WTC11 (cell line): ENCODE measurements around the gene SAP30BP. TPM values are rescaled to one million over a fixed set of nuclear protein-coding genes. Genes with fewer than 3 reads are reported as not detected.

ENCODE experiments used
- ATAC-seq: fragments of 200-7000 bp; cut with Tn5 transposase; 2 replicates; pipeline ENCODE4 v1.10.0; 2021; ENCODE audit warnings: mild to moderate bottlenecking, moderate library complexity
- CTCF ChIA-PET: fragments of 300-600 bp; sonication (Branson Sonifier 250); formaldehyde crosslinking; loops from one replicate; lab custom pipeline; 2021; ENCODE audit warnings: antibody characterized with exemption; lab: Charles Lee
- POLR2A ChIA-PET: fragments of 350-600 bp; sonication (Branson Sonifier 250); formaldehyde crosslinking; loops from one replicate; lab custom pipeline; 2021; ENCODE audit warnings: antibody characterized with exemption; lab: Charles Lee
- DNase-seq: peaks from one replicate; pipeline ENCODE4 v3.0.0; 2021; ENCODE audit warnings: low spot score
- H3K27ac Mint-ChIP-seq: 2 replicates; pipeline ENCODE4 v1.8.0; 2021; ENCODE audit warnings: mixed read lengths
- H3K27me3 Mint-ChIP-seq: 2 replicates; pipeline ENCODE4 v1.8.0; 2021; ENCODE audit warnings: low read depth, mild to moderate bottlenecking, moderate library complexity, mixed read lengths
- H3K36me3 Mint-ChIP-seq: 2 replicates; pipeline ENCODE4 v1.8.0; 2021; ENCODE audit warnings: mixed read lengths
- H3K4me1 Mint-ChIP-seq: 2 replicates; pipeline ENCODE4 v1.8.0; 2022; ENCODE audit warnings: mixed read lengths
- H3K4me3 Mint-ChIP-seq: 2 replicates; pipeline ENCODE4 v1.8.0; 2021; ENCODE audit warnings: mild to moderate bottlenecking, moderate library complexity, mixed read lengths
- H3K9me3 Mint-ChIP-seq: 2 replicates; pipeline ENCODE4 v1.8.0; 2021; ENCODE audit warnings: mixed read lengths
- ATF2 ChIP-seq: sonication (generic); formaldehyde crosslinking; IDR thresholded peaks from 2 replicates; pipeline ENCODE4 v1.8.1; 2022; ENCODE audit warnings: low read depth, missing genetic modification reagents, borderline replicate concordance
- CTCF ChIP-seq: fragments of 200-600 bp; IDR thresholded peaks from 2 replicates; pipeline ENCODE4 v1.8.0; 2022; ENCODE audit warnings: antibody characterized with exemption
- E2F1 ChIP-seq: sonication (generic); formaldehyde crosslinking; IDR thresholded peaks from 2 replicates; pipeline ENCODE4 v1.8.0; 2022; ENCODE audit warnings: mild to moderate bottlenecking, missing genetic modification reagents
- ESRRA ChIP-seq: sonication (generic); formaldehyde crosslinking; IDR thresholded peaks from 2 replicates; pipeline ENCODE4 v1.8.1; 2022; ENCODE audit warnings: mild to moderate bottlenecking, missing genetic modification reagents, borderline replicate concordance
- GTF2I ChIP-seq: fragments of 250-450 bp; sonication (Bioruptor Pico); conservative IDR thresholded peaks from 2 replicates; pipeline ENCODE4 v1.4.0; 2021; ENCODE audit warnings: mild to moderate bottlenecking
- HMGA2 ChIP-seq: fragments of 250-450 bp; sonication (Bioruptor Pico); IDR thresholded peaks from 2 replicates; pipeline ENCODE4 v1.4.0; 2021; ENCODE audit warnings: mild to moderate bottlenecking, moderate library complexity
- KAT7 ChIP-seq: sonication (generic); formaldehyde crosslinking; IDR thresholded peaks from 2 replicates; pipeline ENCODE4 v1.8.1; 2023; ENCODE audit warnings: missing genetic modification reagents, mild to moderate bottlenecking, borderline replicate concordance
- MLX ChIP-seq: sonication (generic); formaldehyde crosslinking; IDR thresholded peaks from 2 replicates; pipeline ENCODE4 v1.8.1; 2023; ENCODE audit warnings: mild to moderate bottlenecking, missing genetic modification reagents, moderate library complexity
- NR2C2 ChIP-seq: sonication (generic); formaldehyde crosslinking; IDR thresholded peaks from 2 replicates; pipeline ENCODE4 v1.8.0; 2022; ENCODE audit warnings: mild to moderate bottlenecking, missing genetic modification reagents
- NR3C1 ChIP-seq: sonication (generic); formaldehyde crosslinking; conservative IDR thresholded peaks from 2 replicates; pipeline ENCODE4 v1.8.1; 2023; ENCODE audit warnings: low read depth, mild to moderate bottlenecking, missing genetic modification reagents
- OVOL2 ChIP-seq: fragments of 250-450 bp; sonication (Bioruptor Pico); IDR thresholded peaks from 2 replicates; pipeline ENCODE4 v1.9.0; 2021; ENCODE audit warnings: mild to moderate bottlenecking, borderline replicate concordance
- PRRX2 ChIP-seq: fragments of 250-450 bp; sonication (Bioruptor Pico); IDR thresholded peaks from 2 replicates; pipeline ENCODE4 v1.8.0; 2021; ENCODE audit warnings: mild to moderate bottlenecking
- SOX15 ChIP-seq: fragments of 250-450 bp; sonication (Bioruptor Pico); IDR thresholded peaks from 2 replicates; pipeline ENCODE4 v1.9.0; 2021; ENCODE audit warnings: mild to moderate bottlenecking
- USF2 ChIP-seq: sonication (generic); formaldehyde crosslinking; IDR thresholded peaks from 2 replicates; pipeline ENCODE4 v1.8.1; 2023; ENCODE audit warnings: mild to moderate bottlenecking, missing genetic modification reagents, moderate library complexity
- ZBTB21 ChIP-seq: sonication (generic); formaldehyde crosslinking; IDR thresholded peaks from 2 replicates; pipeline ENCODE4 v1.8.1; 2023; ENCODE audit warnings: mild to moderate bottlenecking, missing genetic modification reagents, borderline replicate concordance
- ZBTB43 ChIP-seq: sonication (generic); formaldehyde crosslinking; IDR thresholded peaks from 2 replicates; pipeline ENCODE4 v1.8.1; 2023; ENCODE audit warnings: mild to moderate bottlenecking, missing genetic modification reagents
- ZNF317 ChIP-seq: sonication (generic); formaldehyde crosslinking; IDR thresholded peaks from 2 replicates; pipeline ENCODE4 v1.8.1; 2023; ENCODE audit warnings: low read depth, mild to moderate bottlenecking, moderate library complexity, missing genetic modification reagents, borderline replicate concordance
- ZNF423 ChIP-seq: fragments of 250-450 bp; sonication (Bioruptor Pico); IDR thresholded peaks from 2 replicates; pipeline ENCODE4 v2.1.2; 2022; ENCODE audit warnings: mild to moderate bottlenecking, moderate library complexity
- total RNA-seq: library from RNA; stranded (reverse); gene quantifications from 3 replicates; pipeline ENCODE4 v1.2.3, GENCODE V29; 2021

Gene SAP30BP
- total RNA-seq, 1 experiment from 2014 or later: 86.8 TPM

- peaks cover 4% of the 10 kb centered on the region for H3K4me1 Mint-ChIP-seq
Measured at GRCh38 chr17:75749545-75750389, 82.6 kb downstream of the SAP30BP start.

GRCh38 chr17:75750661-75751423 lies 83.7 kb downstream of the SAP30BP start:
- peaks cover 8% of the 10 kb centered on the region for H3K27me3 Mint-ChIP-seq
- POLR2A ChIA-PET: interaction anchor here (0.5 kb wide), 1 partner anchor 41 kb away, joined by 4 read pairs; no protein-coding TSS in a partner anchor

More at GRCh38 chr17:75749545-75750389, 82.6 kb downstream of the SAP30BP start:
- Mint-ChIP-seq H3K27me3 (peaks cover 7% of the 10 kb centered on the region), H3K27ac (no peak overlapping the region)
- CTCF ChIA-PET: interaction anchor here (0.6 to 9.4 kb wide), 52 partner anchors 9 to 544 kb away, joined by 3 to 318 read pairs (median 4); partner anchors contain the start of genes GALK1, ITGB4, MIF4GD and NUP85
- TF ChIP-seq USF2 (CRISPR knock-in tag) (no peak), CTCF (peak; percentile 98), OVOL2 (CRISPR knock-in tag) (no peak)
- TF ChIP-seq, all 79 proteins: peak for 1
- POLR2A ChIA-PET: interaction anchor here (1.0 kb wide), 1 partner anchor 12 kb away, joined by 3 read pairs; no protein-coding TSS in a partner anchor
- H3K4me3 Mint-ChIP-seq: no peak overlapping the region
- H3K36me3 Mint-ChIP-seq: no peaks in the 10 kb centered on the region
- DNase-seq (peak; percentile 91), ATAC-seq (peak; percentile 67)
- H3K9me3 Mint-ChIP-seq: no peaks in the 10 kb centered on the region

More at GRCh38 chr17:75750661-75751423, 83.7 kb downstream of the SAP30BP start:
- TF ChIP-seq ZNF317 (CRISPR knock-in tag) (no peak), ZNF423 (CRISPR knock-in tag) (no peak), PRRX2 (CRISPR knock-in tag) (no peak), ATF2 (CRISPR knock-in tag) (no peak), MLX (no peak), NR3C1 (CRISPR knock-in tag) (no peak), NR2C2 (CRISPR knock-in tag) (no peak), GTF2I (CRISPR knock-in tag) (no peak), KAT7 (CRISPR knock-in tag) (no peak), SOX15 (no peak), ZBTB43 (CRISPR knock-in tag) (no peak), ZBTB21 (CRISPR knock-in tag) (no peak), E2F1 (CRISPR knock-in tag) (no peak), ESRRA (no peak), HMGA2 (CRISPR knock-in tag) (no peak)
- CTCF ChIA-PET: interaction anchor here (0.7 to 9.4 kb wide), 21 partner anchors 11 to 546 kb away, joined by 3 to 318 read pairs (median 11); partner anchors contain the start of genes GALK1, ITGB4, NUP85 and RECQL5
- Mint-ChIP-seq H3K36me3 (no peaks in the 10 kb centered on the region), H3K4me3 (no peak overlapping the region), H3K4me1 (peaks cover 6% of the 10 kb centered on the region), H3K27ac (no peak overlapping the region; the same call in none of the 2 replicates), H3K9me3 (no peaks in the 10 kb centered on the region)
- ATAC-seq: no peak
- DNase-seq: no peak
